Fibroblast of pulmonary artery (primary cell): ENCODE measurements around the gene CTSG.

Experiments
- DNase-seq: peaks from one replicate; pipeline ENCODE4 v3.0.0-alpha.2; 2010; ENCODE audit warnings: low read depth
- H3K4me3 ChIP-seq: replicated peaks from 2 replicates; pipeline ENCODE4 v1.5.1; 2011; ENCODE audit warnings: low read depth, mild to moderate bottlenecking, control low read depth, low read length, moderate library complexity
- TF ChIP-seq, protein P1 (sequence below): IDR thresholded peaks from 2 replicates; pipeline ENCODE4 v1.5.1; 2011; ENCODE audit warnings: mild to moderate bottlenecking, control low read depth, low read length, inconsistent platforms; ENCODE audit errors: missing control alignments

Gene CTSG

GRCh38 chr14:24576182-24576581 is at the start of gene CTSG:
TSS of gene CTSG (minus strand) at chr14:24576250. CDS start at chr14:24576223, 27 bp downstream.
- no peak for DNase-seq
- TF ChIP-seq, protein P1, sequence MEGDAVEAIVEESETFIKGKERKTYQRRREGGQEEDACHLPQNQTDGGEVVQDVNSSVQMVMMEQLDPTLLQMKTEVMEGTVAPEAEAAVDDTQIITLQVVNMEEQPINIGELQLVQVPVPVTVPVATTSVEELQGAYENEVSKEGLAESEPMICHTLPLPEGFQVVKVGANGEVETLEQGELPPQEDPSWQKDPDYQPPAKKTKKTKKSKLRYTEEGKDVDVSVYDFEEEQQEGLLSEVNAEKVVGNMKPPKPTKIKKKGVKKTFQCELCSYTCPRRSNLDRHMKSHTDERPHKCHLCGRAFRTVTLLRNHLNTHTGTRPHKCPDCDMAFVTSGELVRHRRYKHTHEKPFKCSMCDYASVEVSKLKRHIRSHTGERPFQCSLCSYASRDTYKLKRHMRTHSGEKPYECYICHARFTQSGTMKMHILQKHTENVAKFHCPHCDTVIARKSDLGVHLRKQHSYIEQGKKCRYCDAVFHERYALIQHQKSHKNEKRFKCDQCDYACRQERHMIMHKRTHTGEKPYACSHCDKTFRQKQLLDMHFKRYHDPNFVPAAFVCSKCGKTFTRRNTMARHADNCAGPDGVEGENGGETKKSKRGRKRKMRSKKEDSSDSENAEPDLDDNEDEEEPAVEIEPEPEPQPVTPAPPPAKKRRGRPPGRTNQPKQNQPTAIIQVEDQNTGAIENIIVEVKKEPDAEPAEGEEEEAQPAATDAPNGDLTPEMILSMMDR, result no peak
- no peak within 1 kb of the TSS for H3K4me3 ChIP-seq

GRCh38 chr14:24613747-24614146 is 37.7 kb upstream of the CTSG start:
- TF ChIP-seq, protein P1, result no peak
- no peak for DNase-seq
- H3K4me3 ChIP-seq, result no peak overlapping the region

DNA sequence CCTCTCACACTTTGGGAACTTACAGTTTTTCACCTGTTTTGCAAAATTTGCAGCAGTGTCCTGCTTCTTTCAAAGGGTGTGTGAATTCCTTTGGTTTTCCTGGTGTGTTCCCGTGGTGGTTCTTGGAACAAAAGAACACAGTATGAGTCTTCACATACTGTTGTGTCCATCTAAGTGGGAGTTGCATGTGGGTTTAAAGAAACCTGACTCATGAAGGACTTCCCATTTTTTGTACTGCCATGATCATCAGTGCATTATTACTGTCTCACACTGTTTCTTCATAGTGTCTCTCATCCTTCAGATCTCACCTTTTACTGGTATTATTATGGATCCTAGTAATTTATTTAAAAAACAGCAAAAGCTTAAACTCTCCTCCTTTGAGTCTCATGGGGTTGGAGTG is 37.2 kb upstream of the CTSG start:
- no peak for DNase-seq
- no peak overlapping the region for H3K4me3 ChIP-seq
- TF ChIP-seq, protein P1, result no peak

DNA sequence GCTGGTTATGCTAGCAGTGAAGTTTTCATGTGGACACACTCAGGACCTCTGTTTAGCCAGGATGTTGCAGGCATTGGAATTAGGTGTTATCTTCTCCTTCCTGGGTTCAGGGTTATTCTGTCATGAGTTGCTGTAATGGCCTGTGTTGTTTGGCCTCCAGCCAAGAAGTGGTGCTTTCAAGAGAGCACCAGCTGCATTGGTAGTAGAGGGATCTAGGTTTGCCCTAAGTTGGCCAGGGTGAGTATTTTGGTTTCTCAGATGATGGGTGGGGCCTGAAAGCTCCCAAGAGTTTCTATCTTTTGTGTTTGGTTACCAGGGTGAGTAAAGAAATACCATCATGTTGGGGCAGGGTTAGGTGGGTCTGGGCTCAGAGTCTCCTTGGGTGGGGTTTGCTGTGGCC is 36.1 kb upstream of the CTSG start:
- DNase-seq, result no peak
- TF ChIP-seq, protein P1, result no peak
- no peak overlapping the region for H3K4me3 ChIP-seq

- DNase-seq, result no peak
- TF ChIP-seq, protein P1, result no peak
- H3K4me3 ChIP-seq, result no peak within 1 kb of the TSS
Measured at GRCh38 chr14:24609655-24610344, 33.8 kb upstream of the CTSG start, which contains the start of gene GZMH. TSS of gene GZMH (minus strand) at chr14:24609685. CDS start at chr14:24609613, 72 bp downstream.

DNA sequence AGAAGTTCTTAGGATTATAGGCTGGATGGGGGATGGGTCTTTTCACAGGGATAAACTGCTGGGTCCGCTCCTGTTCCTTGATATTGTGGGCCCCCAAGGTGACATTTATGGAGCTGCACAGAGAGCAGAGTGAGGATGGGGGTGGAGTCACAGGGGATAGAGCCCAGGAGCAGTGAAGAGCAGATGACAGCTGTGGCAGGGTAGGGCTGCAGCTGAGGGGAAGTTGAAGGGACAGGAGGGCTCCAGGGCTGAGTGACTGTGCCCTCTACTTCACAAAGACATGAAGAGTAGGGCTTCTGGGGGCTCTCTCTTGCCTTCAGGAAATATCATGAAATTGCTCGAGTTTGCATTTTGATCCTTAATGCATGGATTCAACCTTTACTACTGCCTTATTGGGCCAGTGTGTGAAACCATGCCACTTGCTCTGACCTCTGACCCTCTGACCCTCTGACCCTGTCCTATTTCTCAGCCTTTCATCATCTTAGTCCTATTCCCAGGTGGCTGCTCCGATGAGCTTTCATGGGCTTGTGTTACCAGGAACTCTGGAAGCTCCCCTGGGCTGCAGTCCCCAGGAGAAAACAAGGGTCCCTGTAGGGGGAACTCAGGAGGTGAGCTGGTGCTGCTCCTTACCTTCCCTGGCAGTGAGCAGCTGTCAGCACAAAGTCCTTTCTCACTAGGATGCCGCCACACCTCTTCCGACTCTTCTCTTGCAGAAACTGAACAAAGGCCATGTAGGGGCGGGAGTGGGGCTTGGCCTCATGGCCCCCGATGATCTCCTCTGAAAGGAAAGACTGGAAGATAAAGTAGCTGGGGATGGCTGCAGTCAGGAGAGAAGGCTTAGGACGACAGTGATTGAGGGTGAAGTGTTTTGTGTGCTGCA is 31.8 kb upstream of the CTSG start:
- DNase-seq, result no peak
- TF ChIP-seq, protein P1, result no peak
- H3K4me3 ChIP-seq, result no peak overlapping the region
